SU-DHL-6 (cell line): ENCODE measurements around the gene INIP.
A peak's percentile ranks its signal among the peaks of the same experiment; 100 is the strongest.
"Not testable (repeated sequence)": the region's sequence is repeated elsewhere in the genome, so short reads cannot be mapped to it uniquely, and the experiment has no call there.

Experiments
- H2AFZ ChIP-seq: fragments of 200-600 bp; sonication (generic); 2 replicates; pipeline ENCODE4 v1.6.1; 2014; ENCODE audit warnings: low read depth, mild to moderate bottlenecking, moderate library complexity, mixed read lengths, antibody characterized with exemption, low read length; ENCODE audit not compliant: severe bottlenecking
- H3F3A ChIP-seq: fragments of 200-600 bp; shearing (Covaris generic); 2 replicates; pipeline ENCODE4 v1.6.0; 2016; ENCODE audit warnings: antibody characterized with exemption, mild to moderate bottlenecking; ENCODE audit not compliant: insufficient read depth
- H3K27ac ChIP-seq: fragments of 200-600 bp; sonication (generic); 2 replicates; pipeline ENCODE4 v1.5.1; 2016; ENCODE audit warnings: low read depth, mild to moderate bottlenecking, low read length, moderate library complexity, mixed read lengths
- H3K27me3 ChIP-seq: fragments of 200-600 bp; sonication (generic), shearing (Covaris generic); 2 replicates; pipeline ENCODE4 v1.6.0; 2014; ENCODE audit warnings: mild to moderate bottlenecking, low read length
- H3K36me3 ChIP-seq: fragments of 200-600 bp; sonication (generic); 2 replicates; pipeline ENCODE4 v1.6.1; 2014; ENCODE audit warnings: mild to moderate bottlenecking, low read length, mixed read lengths
- H3K4me2 ChIP-seq: fragments of 300-600, 200-600 bp; shearing (Covaris generic), sonication (generic); 2 replicates; pipeline ENCODE4 v1.6.0; 2014; ENCODE audit warnings: low read length, low read depth, mild to moderate bottlenecking; ENCODE audit not compliant: poor library complexity, severe bottlenecking
- H3K4me3 ChIP-seq: fragments of 200-600 bp; sonication (generic); 2 replicates; pipeline ENCODE4 v1.5.1; 2014; ENCODE audit warnings: antibody characterized with exemption, low read length, mild to moderate bottlenecking, mixed read lengths; ENCODE audit not compliant: insufficient read depth, poor library complexity, severe bottlenecking
- H3K79me2 ChIP-seq: fragments of 200-600 bp; sonication (generic); 2 replicates; pipeline ENCODE4 v1.6.1; 2014; ENCODE audit warnings: mild to moderate bottlenecking, low read length, moderate library complexity; ENCODE audit not compliant: insufficient read depth
- H3K9ac ChIP-seq: fragments of 200-600 bp; sonication (generic); 2 replicates; pipeline ENCODE4 v1.7.0; 2014; ENCODE audit warnings: mild to moderate bottlenecking, low read length
- H3K9me2 ChIP-seq: fragments of 200-600 bp; sonication (generic); replicated peaks from 2 replicates; pipeline ENCODE4 v1.6.1; 2014; ENCODE audit warnings: low read length; ENCODE audit not compliant: insufficient read depth
- H3K9me3 ChIP-seq: fragments of 200-600 bp; sonication (generic); 2 replicates; pipeline ENCODE4 v1.6.1; 2014; ENCODE audit warnings: low read length, mixed read lengths; ENCODE audit not compliant: insufficient read depth
- H4K20me1 ChIP-seq: fragments of 200-600 bp; sonication (generic); 2 replicates; pipeline ENCODE4 v1.6.1; 2014; ENCODE audit warnings: low read depth, mild to moderate bottlenecking, antibody characterized with exemption, low read length, moderate library complexity, mixed read lengths
- CTCF ChIP-seq: fragments of 200-600 bp; sonication (generic); IDR thresholded peaks from one replicate; pipeline ENCODE4 v1.5.1; 2017; ENCODE audit warnings: antibody characterized with exemption, mild to moderate bottlenecking, low read length, moderate library complexity; ENCODE audit not compliant: insufficient read depth, poor library complexity, severe bottlenecking
- EZH2phosphoT487 ChIP-seq: fragments of 200-600 bp; sonication (generic), shearing (Covaris generic); conservative IDR thresholded peaks from 2 replicates; pipeline ENCODE4 v1.6.1; 2018; ENCODE audit warnings: mild to moderate bottlenecking, antibody characterized with exemption, low read length, moderate library complexity, mixed read lengths

INIP gene

GRCh38 chr9:112728401-112728800 lies 10.5 kb upstream of the INIP start:
- Histone ChIP-seq H3K4me3 (no peak overlapping the region), H3K36me3 (no peaks in the 10 kb centered on the region), H2AFZ (no peak overlapping the region), H3K9me2 (no peaks in the 10 kb centered on the region), H4K20me1 (no peaks in the 10 kb centered on the region), H3K79me2 (no peaks in the 10 kb centered on the region), H3K9ac (no peak overlapping the region), H3K9me3 (no peaks in the 10 kb centered on the region), H3K4me2 (no peak overlapping the region), H3K27me3 (no peaks in the 10 kb centered on the region), H3K27ac (no peak overlapping the region), H3F3A (no peaks in the 10 kb centered on the region)
- no peak for TF ChIP-seq CTCF
- TF ChIP-seq EZH2phosphoT487 = no peak

- peak overlapping the region; percentile 42 for H2AFZ ChIP-seq
Observed at GRCh38 chr9:112726428-112726827, 8.5 kb upstream of the INIP start.

GRCh38 chr9:112725961-112726360 lies 8.0 kb upstream of the INIP start:
- Histone ChIP-seq H3K36me3 (no peaks in the 10 kb centered on the region), H4K20me1 (no peaks in the 10 kb centered on the region), H3F3A (no peaks in the 10 kb centered on the region), H3K4me2 (peak overlapping the region; percentile 10), H3K9me3 (no peaks in the 10 kb centered on the region), H3K27me3 (no peaks in the 10 kb centered on the region), H3K4me3 (no peak overlapping the region), H3K79me2 (no peaks in the 10 kb centered on the region), H3K9me2 (no peaks in the 10 kb centered on the region), H3K9ac (no peak overlapping the region), H2AFZ (peak overlapping the region; percentile 42), H3K27ac (no peak overlapping the region)
- no peak for TF ChIP-seq CTCF
- TF ChIP-seq EZH2phosphoT487 = no peak

More at GRCh38 chr9:112726428-112726827, 8.5 kb upstream of the INIP start:
- no peak overlapping the region for H3K4me3 ChIP-seq
- no peaks in the 10 kb centered on the region for H3K9me3 ChIP-seq
- no peaks in the 10 kb centered on the region for H3K27me3 ChIP-seq
- no peaks in the 10 kb centered on the region for H3K36me3 ChIP-seq
- H3K27ac ChIP-seq = no peak overlapping the region
- H3F3A ChIP-seq = no peaks in the 10 kb centered on the region
- TF ChIP-seq EZH2phosphoT487 = no peak
- TF ChIP-seq CTCF = no peak
- H3K79me2 ChIP-seq = no peaks in the 10 kb centered on the region
- no peaks in the 10 kb centered on the region for H4K20me1 ChIP-seq
- no peak overlapping the region for H3K9ac ChIP-seq
- peak overlapping the region; percentile 10 for H3K4me2 ChIP-seq
- H3K9me2 ChIP-seq = no peaks in the 10 kb centered on the region

GRCh38 chr9:112722749-112723148 lies 4.8 kb upstream of the INIP start:
- not testable (repeated sequence) for H3K9me2 ChIP-seq, H3K9ac ChIP-seq, H4K20me1 ChIP-seq, H3K79me2 ChIP-seq, H3K4me3 ChIP-seq, H2AFZ ChIP-seq, H3F3A ChIP-seq, H3K4me2 ChIP-seq, H3K9me3 ChIP-seq, H3K27me3 ChIP-seq, H3K36me3 ChIP-seq, H3K27ac ChIP-seq
